HepG2 (cell line): ENCODE data around the gene EBF4. TPM values are rescaled to one million over a fixed set of nuclear protein-coding genes. Genes with fewer than 3 reads are reported as not detected.

Source experiments
- ATAC-seq: fragments of 200-7000 bp; cut with Tn5 transposase; 3 replicates; pipeline ENCODE4 v1.9.1; 2020; ENCODE audit warnings: mild to moderate bottlenecking, moderate library complexity
- BruUV-seq: library from RNA; stranded (reverse); fragments of 400-500 nt; replicated peaks from 2 replicates; lab custom pipeline; 2021; lab: Mats Ljungman, UMichigan
- CTCF ChIA-PET: fragments of 300-600 bp; formaldehyde crosslinking; extraction: SDS; loops from one replicate; lab custom pipeline; 2021; ENCODE audit warnings: low total read pairs, inconsistent platforms, low intra/inter-chr PET ratio; lab: Yijun Ruan, JAX
- POLR2A ChIA-PET: fragments of 350-600 bp; sonication (Branson Sonifier 250); formaldehyde crosslinking; loops from one replicate; lab custom pipeline; 2020; ENCODE audit warnings: antibody characterized with exemption, inconsistent platforms; lab: Yijun Ruan, JAX
- DNase-seq: peaks from one replicate; pipeline ENCODE4 v3.0.0-alpha.2; 2015; ENCODE audit warnings: low spot score
- FAIRE-seq: peaks from 3 replicates; lab custom pipeline; 2011; peaks lifted over from hg19 to GRCh38; lab: Jason Lieb, UNC
- H2AFZ ChIP-seq: one replicate; pipeline ENCODE4 v1.6.1; 2011; ENCODE audit warnings: low read length, inconsistent platforms
- H3K27ac ChIP-seq: fragments of 300-600 bp; 3 replicates; pipeline ENCODE4 v1.8.0; 2011; ENCODE audit warnings: mixed run types, mild to moderate bottlenecking, mixed read lengths, low read length, inconsistent platforms; ENCODE audit not compliant: insufficient read depth; ENCODE audit errors: extremely low read length
- H3K27me3 ChIP-seq, 2 experiments: fragments of 200-600 bp in 1 of 2; 2 replicates in 1 of 2; 3 replicates in 1 of 2; pipeline versions ENCODE4 v1.6.0 to v1.8.0; 2011; ENCODE audit warnings: low read length in 2 of 2, mild to moderate bottlenecking in 2 of 2, moderate library complexity in 2 of 2, inconsistent platforms in 1 of 2; ENCODE audit not compliant: insufficient read depth in 2 of 2, control insufficient read depth in 1 of 2
- H3K36me3 ChIP-seq, 2 experiments: fragments of 200-600 bp in 1 of 2; replicated peaks in 1 of 2; 2 replicates in 1 of 2; 3 replicates in 1 of 2; pipeline versions ENCODE4 v1.5.1 to v1.8.0; 2011; ENCODE audit warnings: low read length in 2 of 2, inconsistent platforms in 1 of 2; ENCODE audit not compliant: insufficient read depth in 2 of 2, control insufficient read depth in 1 of 2
- H3K4me1 ChIP-seq: 2 replicates; pipeline ENCODE4 v1.5.1; 2012; ENCODE audit warnings: low read length, inconsistent platforms; ENCODE audit not compliant: insufficient read depth
- H3K4me2 ChIP-seq: 2 replicates; pipeline ENCODE4 v1.6.0; 2011; ENCODE audit warnings: low read depth, low read length, inconsistent platforms
- H3K4me3 ChIP-seq, 3 experiments: fragments of 200-600 bp in 1 of 3; sonication (generic), shearing (Covaris generic) in 1 of 3; replicated peaks in 1 of 3; 2 replicates each; pipeline ENCODE4 v1.5.1; 2011 to 2016; ENCODE audit warnings: low read length in 3 of 3, inconsistent platforms in 2 of 3, low read depth in 2 of 3, mild to moderate bottlenecking in 2 of 3, control low read depth in 1 of 3, mixed read lengths in 1 of 3; ENCODE audit not compliant: insufficient read depth in 1 of 3
- H3K79me2 ChIP-seq: one replicate; pipeline ENCODE4 v1.6.1; 2011; ENCODE audit warnings: low read length, inconsistent platforms; ENCODE audit not compliant: insufficient read depth
- H3K9ac ChIP-seq: 2 replicates; pipeline ENCODE4 v1.6.0; 2011; ENCODE audit warnings: mild to moderate bottlenecking, low read depth, low read length, inconsistent platforms; ENCODE audit not compliant: insufficient read depth
- H3K9me3 ChIP-seq: 2 replicates; pipeline ENCODE4 v1.5.1; 2012; ENCODE audit warnings: mild to moderate bottlenecking, low read length
- H4K20me1 ChIP-seq: 2 replicates; pipeline ENCODE4 v1.6.0; 2011; ENCODE audit warnings: inconsistent platforms, mild to moderate bottlenecking, low read length, moderate library complexity; ENCODE audit not compliant: insufficient read depth
- FOXP4 ChIP-seq: sonication (generic); formaldehyde crosslinking; IDR thresholded peaks from 2 replicates; pipeline ENCODE4 v1.4.0; 2020; ENCODE audit warnings: missing genetic modification reagents
- GATAD1 ChIP-seq: IDR thresholded peaks from 2 replicates; pipeline ENCODE4 v1.6.1; 2016; ENCODE audit warnings: missing genetic modification reagents, missing compliant biosample characterization
- MYC ChIP-seq: sonication (generic); formaldehyde crosslinking; IDR thresholded peaks from 2 replicates; pipeline ENCODE4 v1.9.0; 2021; ENCODE audit warnings: missing genetic modification reagents, borderline replicate concordance
- SIN3A ChIP-seq: IDR thresholded peaks from 2 replicates; pipeline ENCODE4 v1.6.1; 2011; ENCODE audit warnings: low read depth, mild to moderate bottlenecking, control low read depth, low read length, borderline replicate concordance
- SKIL ChIP-seq: sonication (generic); formaldehyde crosslinking; IDR thresholded peaks from 2 replicates; pipeline ENCODE4 v1.8.0; 2022; ENCODE audit warnings: missing genetic modification reagents, mild to moderate bottlenecking, moderate library complexity, borderline replicate concordance
- SNAI1 ChIP-seq: sonication (generic); formaldehyde crosslinking; IDR thresholded peaks from 2 replicates; pipeline ENCODE4 v1.5.0; 2020; ENCODE audit warnings: mild to moderate bottlenecking, missing genetic modification reagents, borderline replicate concordance
- SP4 ChIP-seq: sonication (generic); formaldehyde crosslinking; IDR thresholded peaks from 2 replicates; pipeline ENCODE4 v1.8.1; 2023; ENCODE audit warnings: mild to moderate bottlenecking, missing genetic modification reagents
- TBX2 ChIP-seq: sonication (generic); formaldehyde crosslinking; IDR thresholded peaks from 2 replicates; pipeline ENCODE4 v1.5.0; 2020; ENCODE audit warnings: missing genetic modification reagents, mild to moderate bottlenecking, borderline replicate concordance
- ZFY ChIP-seq: sonication (generic); formaldehyde crosslinking; IDR thresholded peaks from 2 replicates; pipeline ENCODE4 v1.4.0; 2020; ENCODE audit warnings: missing genetic modification reagents
- ZNF350 ChIP-seq: sonication (generic); formaldehyde crosslinking; IDR thresholded peaks from 2 replicates; pipeline ENCODE4 v1.4.0; 2020; ENCODE audit warnings: mild to moderate bottlenecking, low read depth, missing genetic modification reagents, borderline replicate concordance
- ZNF441 ChIP-seq: sonication (generic); formaldehyde crosslinking; IDR thresholded peaks from 2 replicates; pipeline ENCODE4 v1.7.0; 2021; ENCODE audit warnings: missing genetic modification reagents, borderline replicate concordance
- ZNF891 ChIP-seq: sonication (generic); formaldehyde crosslinking; IDR thresholded peaks from 2 replicates; pipeline ENCODE4 v1.5.0; 2020; ENCODE audit warnings: mild to moderate bottlenecking, missing genetic modification reagents
- WGBS: methylation state at CpG from one replicate; pipeline ENCODE4 v1.1.6; 2017; ENCODE audit warnings: low lambda C conversion rate; 5-methylcytosine and 5-hydroxymethylcytosine counted together
- in situ Hi-C: cut with HindIII; loops from 2 replicates; pipeline ENCODE4 v1.10.0; 2017; ENCODE audit warnings: low pct_unique_long_range_greater_than_20kb; ENCODE audit not compliant: extremely low pct_ligation_motif_present
- intact Hi-C: fragments of 100-400 bp; cut with micrococcal nuclease; formaldehyde crosslinking; loops from one replicate; pipeline ENCODE4 v1.10.0; 2022; ENCODE audit not compliant: unreplicated experiment
- polyA plus RNA-seq, 8 experiments: library from polyadenylated mRNA; depleted of rRNA in 3 of 8; stranded (reverse) in 7 of 8; unstranded in 1 of 8; fragments of >200 nt; fragmentation: Illumina TruSeq in 4 of 8; extraction: Trizol in 4 of 8; gene quantifications; 2 replicates each; pipeline versions ENCODE4 v1.2.1 to v1.2.3, GENCODE V29; 2011 to 2016; ENCODE audit warnings: low read depth in 4 of 8, missing spikeins in 1 of 8, mixed read lengths in 1 of 8; ENCODE audit not compliant: insufficient read depth in 1 of 8
- total RNA-seq, 5 experiments: library from RNA; depleted of rRNA; stranded (reverse); fragments of >200 nt; fragmentation: Illumina TruSeq; extraction: Trizol; gene quantifications; 2 replicates each; pipeline ENCODE4 v1.2.3, GENCODE V29; 2016; ENCODE audit warnings: low read depth in 1 of 5
- TF ChIP-seq, protein P1 (sequence below): sonication (generic); formaldehyde crosslinking; conservative IDR thresholded peaks from 2 replicates; pipeline ENCODE4 v1.8.0; 2022; ENCODE audit warnings: missing genetic modification reagents

EBF4 gene
- total and polyA plus RNA-seq, 2 of the 13 experiments (the other 11 are each of a cell fraction or from before 2014, with no cell fraction given), result 0.84 to 2.2 TPM

- intact Hi-C loops (no loop called here), in situ Hi-C loops (no loop called here)
- ATAC-seq (peak; percentile 70), DNase-seq (no peak), FAIRE-seq (no peak)
- Histone ChIP-seq H3K36me3 (no peaks in the 10 kb centered on the region), H2AFZ (no peak overlapping the region), H3K9me3 (no peaks in the 10 kb centered on the region), H3K4me1 (peaks cover under 1% of the 10 kb centered on the region; the same call in 1 of the 2 replicates), H3K4me3 (no peak overlapping the region), H4K20me1 (no peaks in the 10 kb centered on the region), H3K4me2 (no peak overlapping the region), H3K79me2 (no peaks in the 10 kb centered on the region), H3K9ac (no peak overlapping the region), H3K27ac (no peak overlapping the region), H3K27me3 (peaks cover 14 to 54% of the 10 kb centered on the region in 2 experiments)
- POLR2A ChIA-PET, result no interaction called here
- 16% methylated on average over 11 of the region's 15 CpGs for WGBS
- no TSS peak for BruUV-seq
- CTCF ChIA-PET, result no interaction called here
- TF ChIP-seq SP4 (CRISPR knock-in tag) (0 out of 2 replicates have a peak, but pooled peaks have one; percentile 17), ZNF441 (no peak), SNAI1 (no peak), GATAD1 (CRISPR knock-in tag) (no peak), FOXP4 (CRISPR knock-in tag) (no peak), SKIL (no peak), MYC (CRISPR knock-in tag) (no peak), TBX2 (no peak), ZNF350 (CRISPR knock-in tag) (0 out of 2 replicates have a peak, but pooled peaks have one; percentile 26), SIN3A (no peak), ZFY (CRISPR knock-in tag) (peak; percentile 21; the same call in 1 of the 2 replicates), ZNF891 (CRISPR knock-in tag) (peak; percentile 27; the same call in 1 of the 2 replicates)
- TF ChIP-seq, protein P1, sequence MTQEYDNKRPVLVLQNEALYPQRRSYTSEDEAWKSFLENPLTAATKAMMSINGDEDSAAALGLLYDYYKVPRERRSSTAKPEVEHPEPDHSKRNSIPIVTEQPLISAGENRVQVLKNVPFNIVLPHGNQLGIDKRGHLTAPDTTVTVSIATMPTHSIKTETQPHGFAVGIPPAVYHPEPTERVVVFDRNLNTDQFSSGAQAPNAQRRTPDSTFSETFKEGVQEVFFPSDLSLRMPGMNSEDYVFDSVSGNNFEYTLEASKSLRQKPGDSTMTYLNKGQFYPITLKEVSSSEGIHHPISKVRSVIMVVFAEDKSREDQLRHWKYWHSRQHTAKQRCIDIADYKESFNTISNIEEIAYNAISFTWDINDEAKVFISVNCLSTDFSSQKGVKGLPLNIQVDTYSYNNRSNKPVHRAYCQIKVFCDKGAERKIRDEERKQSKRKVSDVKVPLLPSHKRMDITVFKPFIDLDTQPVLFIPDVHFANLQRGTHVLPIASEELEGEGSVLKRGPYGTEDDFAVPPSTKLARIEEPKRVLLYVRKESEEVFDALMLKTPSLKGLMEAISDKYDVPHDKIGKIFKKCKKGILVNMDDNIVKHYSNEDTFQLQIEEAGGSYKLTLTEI (CRISPR knock-in tag), result no peak
Observed at GRCh38 chr20:2767768-2768631, 75.4 kb downstream of the EBF4 start.
